Loucy (cell line): ENCODE results near the gene CPT1C.

Experiments used
- H2AFZ ChIP-seq: fragments of 200-600 bp; sonication (generic); 2 replicates; pipeline ENCODE4 v1.6.0; 2016; ENCODE audit warnings: antibody characterized with exemption, mild to moderate bottlenecking, low read length, moderate library complexity
- H3F3A ChIP-seq: fragments of 200-600 bp; 2 replicates; pipeline ENCODE4 v1.6.0; 2016; ENCODE audit warnings: antibody characterized with exemption, low read depth, mild to moderate bottlenecking
- H3K27me3 ChIP-seq: fragments of 200-600 bp; sonication (generic); 2 replicates; pipeline ENCODE4 v1.6.1; 2014; ENCODE audit warnings: low read length, mild to moderate bottlenecking; ENCODE audit not compliant: insufficient read depth, poor library complexity, severe bottlenecking
- H3K36me3 ChIP-seq: fragments of 200-600 bp; sonication (generic); 2 replicates; pipeline ENCODE4 v1.6.1; 2016; ENCODE audit warnings: low read length; ENCODE audit not compliant: insufficient read depth
- H3K4me1 ChIP-seq: fragments of 200-600 bp; sonication (generic); 2 replicates; pipeline ENCODE4 v1.5.1; 2014; ENCODE audit warnings: low read length, mild to moderate bottlenecking; ENCODE audit not compliant: insufficient read depth, poor library complexity, severe bottlenecking
- H3K4me2 ChIP-seq: fragments of 200-600 bp; sonication (generic); 2 replicates; pipeline ENCODE4 v1.6.0; 2014; ENCODE audit warnings: antibody characterized with exemption, low read length, low read depth, mild to moderate bottlenecking; ENCODE audit not compliant: poor library complexity, severe bottlenecking
- H3K4me3 ChIP-seq: fragments of 200-600 bp; sonication (generic); 2 replicates; pipeline ENCODE4 v1.5.1; 2014; ENCODE audit warnings: low read length, mild to moderate bottlenecking, mixed read lengths; ENCODE audit not compliant: poor library complexity, severe bottlenecking
- H3K79me2 ChIP-seq: fragments of 200-600 bp; sonication (generic); 2 replicates; pipeline ENCODE4 v1.6.1; 2014; ENCODE audit warnings: low read length; ENCODE audit not compliant: insufficient read depth
- H3K9ac ChIP-seq: fragments of 200-600 bp; sonication (generic); 2 replicates; pipeline ENCODE4 v1.6.0; 2014; ENCODE audit warnings: mild to moderate bottlenecking, low read depth, low read length, moderate library complexity; ENCODE audit not compliant: poor library complexity, severe bottlenecking
- H3K9me2 ChIP-seq: fragments of 200-600 bp; sonication (generic); replicated peaks from 2 replicates; pipeline ENCODE4 v1.6.1; 2016; ENCODE audit warnings: low read depth, low read length, mixed read lengths
- H3K9me3 ChIP-seq: fragments of 200-600 bp; sonication (generic); 2 replicates; pipeline ENCODE4 v1.6.1; 2014; ENCODE audit warnings: mild to moderate bottlenecking, antibody characterized with exemption, low read length, low read depth; ENCODE audit not compliant: insufficient read depth
- H4K20me1 ChIP-seq: fragments of 200-600 bp; sonication (generic); 2 replicates; pipeline ENCODE4 v1.6.0; 2014; ENCODE audit warnings: antibody characterized with exemption, low read length, mild to moderate bottlenecking; ENCODE audit not compliant: insufficient read depth, poor library complexity, severe bottlenecking
- CTCF ChIP-seq: fragments of 200-600 bp; sonication (generic); conservative IDR thresholded peaks from 2 replicates; pipeline ENCODE4 v1.5.1; 2014; ENCODE audit warnings: mild to moderate bottlenecking, antibody characterized with exemption, low read length
- EZH2phosphoT487 ChIP-seq: fragments of 200-600 bp; IDR thresholded peaks from 2 replicates; pipeline ENCODE4 v1.6.1; 2018; ENCODE audit warnings: antibody characterized with exemption, mild to moderate bottlenecking, moderate library complexity, borderline replicate concordance

Gene CPT1C

GRCh38 chr19:49700563-49700962 lies 9.6 kb downstream of the CPT1C start:
- H3K4me3 ChIP-seq: no peak overlapping the region
- no peaks in the 10 kb centered on the region for H3K9me2 ChIP-seq
- H4K20me1 ChIP-seq: no peaks in the 10 kb centered on the region
- H3K9ac ChIP-seq: no peak overlapping the region
- H3K4me2 ChIP-seq: no peak overlapping the region
- H3K27me3 ChIP-seq: no peaks in the 10 kb centered on the region
- TF ChIP-seq EZH2phosphoT487 (no peak), CTCF (no peak)
- no peaks in the 10 kb centered on the region for H3K4me1 ChIP-seq
- H3K9me3 ChIP-seq: no peaks in the 10 kb centered on the region
- no peak overlapping the region for H2AFZ ChIP-seq
- H3K79me2 ChIP-seq: no peaks in the 10 kb centered on the region
- no peaks in the 10 kb centered on the region for H3K36me3 ChIP-seq
- H3F3A ChIP-seq: no peaks in the 10 kb centered on the region

- Histone ChIP-seq H3K9ac (no peak overlapping the region), H3K4me2 (no peak overlapping the region), H2AFZ (no peak overlapping the region), H3K79me2 (no peaks in the 10 kb centered on the region), H3K4me3 (no peak overlapping the region), H3K9me3 (no peaks in the 10 kb centered on the region), H3K9me2 (no peaks in the 10 kb centered on the region), H3F3A (no peaks in the 10 kb centered on the region), H4K20me1 (no peaks in the 10 kb centered on the region), H3K36me3 (no peaks in the 10 kb centered on the region), H3K4me1 (no peaks in the 10 kb centered on the region), H3K27me3 (no peaks in the 10 kb centered on the region)
- TF ChIP-seq EZH2phosphoT487: no peak
- TF ChIP-seq CTCF: no peak
Measured at GRCh38 chr19:49701271-49701786, 10.4 kb downstream of the CPT1C start.

GRCh38 chr19:49704888-49705642 lies 14.1 kb downstream of the CPT1C start:
- TF ChIP-seq EZH2phosphoT487: no peak
- no peak for TF ChIP-seq CTCF
- H3K36me3 ChIP-seq: no peaks in the 10 kb centered on the region
- no peaks in the 10 kb centered on the region for H4K20me1 ChIP-seq
- H3K4me1 ChIP-seq: no peaks in the 10 kb centered on the region
- no peaks in the 10 kb centered on the region for H3K9me2 ChIP-seq
- no peaks in the 10 kb centered on the region for H3K27me3 ChIP-seq
- no peak overlapping the region for H3K9ac ChIP-seq
- H3K9me3 ChIP-seq: no peaks in the 10 kb centered on the region
- H3K79me2 ChIP-seq: no peaks in the 10 kb centered on the region
- no peaks in the 10 kb centered on the region for H3F3A ChIP-seq
- H3K4me3 ChIP-seq: no peak overlapping the region
- no peak overlapping the region for H2AFZ ChIP-seq
- no peak overlapping the region for H3K4me2 ChIP-seq
